Type B pancreatic cell (in vitro differentiated cells): ENCODE measurements around the gene MFGE8. TPM values are rescaled to one million over a fixed set of nuclear protein-coding genes. Genes with fewer than 3 reads are reported as not detected.

Experiments
- DNase-seq: peaks from one replicate; pipeline ENCODE4 v3.0.0; 2021; ENCODE audit warnings: mixed read lengths; ENCODE audit not compliant: unreplicated experiment; ENCODE audit errors: extremely low spot score
- H3K27ac Mint-ChIP-seq: 2 replicates; pipeline ENCODE4 v1.8.0; 2021; ENCODE audit warnings: mild to moderate bottlenecking, mixed read lengths
- H3K27me3 Mint-ChIP-seq: 2 replicates; pipeline ENCODE4 v1.8.0; 2021; ENCODE audit warnings: mixed read lengths
- H3K36me3 Mint-ChIP-seq: 2 replicates; pipeline ENCODE4 v1.8.0; 2021; ENCODE audit warnings: mixed read lengths
- H3K4me1 Mint-ChIP-seq: one replicate; pipeline ENCODE4 v1.8.0; 2021; ENCODE audit warnings: mixed read lengths; ENCODE audit not compliant: unreplicated experiment
- H3K4me3 Mint-ChIP-seq: 2 replicates; pipeline ENCODE4 v1.8.0; 2021; ENCODE audit warnings: mild to moderate bottlenecking, mixed read lengths
- H3K9me3 Mint-ChIP-seq: 2 replicates; pipeline ENCODE4 v1.8.0; 2021; ENCODE audit warnings: mixed read lengths
- CTCF ChIP-seq: fragments of 200-600 bp; sonication (generic); conservative IDR thresholded peaks from 2 replicates; pipeline ENCODE4 v1.5.0; 2021; ENCODE audit warnings: antibody characterized with exemption, mild to moderate bottlenecking
- total RNA-seq: library from RNA; stranded (reverse); gene quantifications from 2 replicates; pipeline ENCODE4 v1.2.1, GENCODE V29; 2021; ENCODE audit warnings: low replicate concordance

The MFGE8 gene
- total RNA-seq, 1 donor from 2014 or later, result 162 TPM

- Mint-ChIP-seq H3K27ac (peak overlapping the region; percentile 68), H3K4me3 (peak overlapping the region; percentile 93)
Observed at GRCh38 chr15:88912500-88912921, 668 bp downstream of the MFGE8 start.

DNA sequence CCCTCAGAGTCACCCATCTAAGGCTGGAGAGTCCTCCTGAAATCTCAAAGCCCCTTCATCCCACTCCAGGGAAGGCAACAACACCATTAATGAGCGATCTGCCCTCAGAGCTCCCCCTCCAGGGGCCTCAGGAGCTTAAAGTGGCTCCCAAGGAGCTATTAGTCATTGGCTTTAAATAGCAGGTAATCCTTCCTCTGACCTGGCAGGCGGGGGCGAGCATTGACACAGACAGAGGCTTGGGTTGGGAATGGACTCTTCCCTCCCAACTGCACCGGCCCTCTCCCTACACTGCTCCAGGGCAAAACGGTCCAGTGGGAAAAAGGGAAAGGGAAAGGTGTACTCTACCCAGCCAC, 1.4 kb downstream of the MFGE8 start:
- peak overlapping the region; percentile 68 for H3K27ac Mint-ChIP-seq
- no peak for DNase-seq

More at GRCh38 chr15:88912500-88912921, 668 bp downstream of the MFGE8 start:
- TF ChIP-seq CTCF, result no peak
- Mint-ChIP-seq H3K27me3 (peaks cover under 1% of the 10 kb centered on the region), H3K9me3 (no peaks in the 10 kb centered on the region), H3K36me3 (peaks cover 15% of the 10 kb centered on the region), H3K4me1 (peaks cover 26% of the 10 kb centered on the region)
- DNase-seq, result no peak

GRCh38 chr15:88909956-88910831, 3.0 kb downstream of the MFGE8 start:
- DNase-seq, result no peak
- no peaks in the 10 kb centered on the region for H3K9me3 Mint-ChIP-seq
- no peaks in the 10 kb centered on the region for H3K27me3 Mint-ChIP-seq
- H3K36me3 Mint-ChIP-seq, result peaks cover 15% of the 10 kb centered on the region
- H3K4me1 Mint-ChIP-seq, result peaks cover 28% of the 10 kb centered on the region
- no peak for TF ChIP-seq CTCF
- no peak overlapping the region for H3K27ac Mint-ChIP-seq
- H3K4me3 Mint-ChIP-seq, result peak overlapping the region; percentile 86

More for the DNA sequence above, 1.4 kb downstream of the MFGE8 start:
- TF ChIP-seq CTCF, result no peak
- H3K9me3 Mint-ChIP-seq, result no peaks in the 10 kb centered on the region
- H3K36me3 Mint-ChIP-seq, result peaks cover 15% of the 10 kb centered on the region
- no peaks in the 10 kb centered on the region for H3K27me3 Mint-ChIP-seq
- peaks cover 26% of the 10 kb centered on the region for H3K4me1 Mint-ChIP-seq
- peak overlapping the region; percentile 93 for H3K4me3 Mint-ChIP-seq

DNA sequence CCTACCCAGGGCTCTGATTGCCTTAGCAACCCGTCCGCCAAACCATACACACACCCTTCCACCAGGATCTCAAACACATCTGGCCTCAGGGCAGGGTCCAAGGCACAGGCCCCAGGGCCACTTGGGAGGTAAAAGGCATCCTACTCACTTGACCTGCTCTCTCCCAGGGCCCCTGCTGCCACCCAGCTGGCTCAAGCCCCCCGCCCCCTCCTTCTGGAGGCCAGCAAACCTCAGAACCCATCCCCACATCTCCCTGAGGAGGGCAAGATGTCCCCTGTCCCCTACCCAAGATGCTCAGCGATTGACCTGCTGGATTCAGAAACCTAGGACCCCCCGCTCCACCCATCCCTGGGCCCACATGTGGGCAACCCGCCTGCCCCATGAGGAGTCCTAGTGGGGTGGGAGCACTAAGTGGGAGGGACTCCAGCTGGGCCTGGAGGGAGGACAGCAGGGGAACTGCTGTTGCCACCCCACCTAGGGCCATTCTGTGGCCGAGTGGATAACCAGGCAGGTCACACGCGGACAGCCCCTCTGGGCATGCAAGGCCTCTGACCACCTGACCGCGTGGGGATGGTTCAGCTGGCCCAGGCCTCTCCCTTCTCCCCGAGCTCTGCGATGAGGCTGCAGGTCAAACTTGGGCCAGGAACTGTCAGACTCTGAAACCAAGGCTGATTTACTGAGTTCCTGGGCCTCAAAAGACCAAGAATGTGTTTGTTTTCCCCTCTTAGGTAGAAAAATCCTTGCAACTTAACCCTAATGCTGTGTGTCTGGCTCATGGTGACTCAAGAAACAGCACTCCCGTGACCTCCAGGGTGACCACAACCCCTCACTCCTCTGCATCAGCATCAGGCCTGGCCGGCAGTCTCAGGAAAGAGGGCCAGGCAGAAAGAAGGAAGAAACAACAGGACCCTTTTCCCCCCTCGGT, 4.2 kb downstream of the MFGE8 start:
- DNase-seq, result no peak
- peak overlapping the region; percentile 20 for H3K4me3 Mint-ChIP-seq
- peaks cover 36% of the 10 kb centered on the region for H3K4me1 Mint-ChIP-seq
- H3K27ac Mint-ChIP-seq, result no peak overlapping the region
- no peaks in the 10 kb centered on the region for H3K27me3 Mint-ChIP-seq
- no peak for TF ChIP-seq CTCF
- no peaks in the 10 kb centered on the region for H3K9me3 Mint-ChIP-seq
- H3K36me3 Mint-ChIP-seq, result peaks cover 15% of the 10 kb centered on the region

DNA sequence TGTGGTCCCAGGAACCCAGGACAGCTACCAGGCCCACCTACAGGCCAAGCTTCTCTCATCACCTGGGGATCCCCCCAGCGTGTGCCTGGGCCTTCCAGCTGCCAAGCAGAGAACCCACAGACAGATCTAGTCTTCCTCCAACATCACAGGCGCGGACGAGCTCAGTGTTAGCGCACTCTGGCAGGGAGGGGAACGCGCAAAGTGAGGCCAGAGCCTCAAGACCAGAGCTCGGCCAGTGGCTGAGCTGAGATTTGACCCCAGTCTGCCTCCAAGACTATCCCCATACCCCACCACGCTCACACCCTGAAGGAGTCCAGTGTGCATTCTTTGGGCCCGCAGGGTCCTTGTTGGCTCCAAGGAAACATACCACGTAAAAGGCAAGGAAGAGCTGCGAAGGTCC, 5.1 kb downstream of the MFGE8 start:
- Mint-ChIP-seq H3K9me3 (no peaks in the 10 kb centered on the region), H3K4me3 (no peak overlapping the region), H3K36me3 (peaks cover 15% of the 10 kb centered on the region), H3K27me3 (no peaks in the 10 kb centered on the region), H3K27ac (peak overlapping the region; percentile 53), H3K4me1 (peaks cover 36% of the 10 kb centered on the region)
- no peak for TF ChIP-seq CTCF
- no peak for DNase-seq
